ENCODE results near the gene SIL1. TPM values are rescaled to one million over a fixed set of nuclear protein-coding genes. Genes with fewer than 3 reads are reported as not detected.
A peak's percentile ranks its signal among the peaks of the same experiment; 100 is the strongest.

Gene SIL1
- total RNA-seq, 2 donors from 2014 or later, result 17.2 to 20.2 TPM

DNA sequence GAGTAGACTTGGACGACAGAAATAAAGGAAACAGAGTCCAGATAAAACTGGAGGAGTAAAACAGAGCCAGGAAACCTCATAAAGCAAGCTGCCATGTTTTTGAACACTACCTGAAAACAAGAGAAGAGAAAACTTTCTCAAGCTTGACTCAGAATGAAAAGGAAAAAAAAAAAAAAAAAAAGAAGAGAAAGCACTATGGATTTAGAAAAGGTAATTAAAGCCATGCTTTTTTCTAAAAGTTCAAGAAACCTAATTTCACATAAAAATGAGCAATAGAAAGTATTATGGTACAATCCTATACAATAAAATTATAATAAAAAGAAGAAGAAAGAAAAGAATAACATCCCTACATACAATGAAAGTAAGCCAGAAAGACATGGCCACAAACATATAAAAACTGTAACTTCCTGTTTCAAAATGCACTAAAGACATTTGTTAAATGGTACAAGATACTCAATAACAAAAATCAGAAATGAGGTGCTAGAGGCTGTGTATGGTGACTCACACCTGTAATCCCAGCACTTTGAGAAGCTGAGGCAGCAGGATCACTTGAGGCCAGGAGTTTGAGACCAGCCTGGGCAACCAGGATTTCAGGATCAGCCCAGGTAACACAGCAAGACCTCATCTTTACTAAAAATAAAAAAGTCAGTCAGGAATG lies 129.5 kb downstream of the SIL1 start:
- peak; percentile 10 for DNase-seq
- Mint-ChIP-seq H3K27me3 (ENCODE audit: insufficient read depth) (no peaks in the 10 kb centered on the region), H3K36me3 (ENCODE audit: low read depth) (no peaks in the 10 kb centered on the region), H3K4me1 (peaks cover 15% of the 10 kb centered on the region), H3K27ac (no peak overlapping the region), H3K4me3 (no peak overlapping the region), H3K9me3 (no peaks in the 10 kb centered on the region)
- Histone ChIP-seq H3K27ac (ENCODE audit: low read depth, low read length) (no peak overlapping the region), H3K36me3 (ENCODE audit: control insufficient read depth, insufficient read depth, low read length) (no peaks in the 10 kb centered on the region), H3K27me3 (ENCODE audit: control insufficient read depth, insufficient read depth, low read length, poor library complexity, severe bottlenecking) (no peaks in the 10 kb centered on the region), H3K9ac (ENCODE audit: extremely low read depth, low read length, poor library complexity, severe bottlenecking) (no peak overlapping the region), H3K4me3 (ENCODE audit: low read length) (no peak overlapping the region), H3K4me1 (ENCODE audit: control insufficient read depth, insufficient read depth, low read length) (peaks cover 3% of the 10 kb centered on the region), H3K9me3 (ENCODE audit: control insufficient read depth, low read length) (no peaks in the 10 kb centered on the region)
- WGBS, 2 experiments (ENCODE audit: insufficient coverage in 1 of 2, insufficient read length in 1 of 2), result 86 to 100% methylated on average over 1 of the region's 1 CpG
- TF ChIP-seq, protein P1, sequence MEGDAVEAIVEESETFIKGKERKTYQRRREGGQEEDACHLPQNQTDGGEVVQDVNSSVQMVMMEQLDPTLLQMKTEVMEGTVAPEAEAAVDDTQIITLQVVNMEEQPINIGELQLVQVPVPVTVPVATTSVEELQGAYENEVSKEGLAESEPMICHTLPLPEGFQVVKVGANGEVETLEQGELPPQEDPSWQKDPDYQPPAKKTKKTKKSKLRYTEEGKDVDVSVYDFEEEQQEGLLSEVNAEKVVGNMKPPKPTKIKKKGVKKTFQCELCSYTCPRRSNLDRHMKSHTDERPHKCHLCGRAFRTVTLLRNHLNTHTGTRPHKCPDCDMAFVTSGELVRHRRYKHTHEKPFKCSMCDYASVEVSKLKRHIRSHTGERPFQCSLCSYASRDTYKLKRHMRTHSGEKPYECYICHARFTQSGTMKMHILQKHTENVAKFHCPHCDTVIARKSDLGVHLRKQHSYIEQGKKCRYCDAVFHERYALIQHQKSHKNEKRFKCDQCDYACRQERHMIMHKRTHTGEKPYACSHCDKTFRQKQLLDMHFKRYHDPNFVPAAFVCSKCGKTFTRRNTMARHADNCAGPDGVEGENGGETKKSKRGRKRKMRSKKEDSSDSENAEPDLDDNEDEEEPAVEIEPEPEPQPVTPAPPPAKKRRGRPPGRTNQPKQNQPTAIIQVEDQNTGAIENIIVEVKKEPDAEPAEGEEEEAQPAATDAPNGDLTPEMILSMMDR (conservative IDR thresholded peaks at IDR 0.05), result no peak

DNA sequence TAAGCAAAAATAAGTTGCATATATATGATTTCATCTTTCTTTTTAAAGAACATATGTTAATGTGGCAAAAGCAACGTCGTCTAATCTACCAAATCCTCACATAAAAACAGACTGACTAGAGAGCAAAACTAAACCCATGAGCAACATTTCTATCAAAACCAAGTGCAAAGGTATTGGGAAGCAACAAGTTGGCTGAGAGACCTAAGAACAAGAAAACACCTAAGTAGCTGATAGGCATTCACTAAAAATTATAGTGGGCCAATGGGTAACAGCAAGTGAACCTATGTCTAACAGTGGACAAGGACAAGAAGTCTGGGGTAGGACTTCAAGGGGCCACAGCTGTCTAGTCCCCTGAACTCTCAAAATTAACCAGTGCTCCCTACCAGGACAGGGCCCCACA lies 130.1 kb downstream of the SIL1 start:
- TF ChIP-seq, protein P1 (conservative IDR thresholded peaks at IDR 0.05), result no peak
- Mint-ChIP-seq H3K4me1 (peaks cover 19% of the 10 kb centered on the region), H3K27ac (no peak overlapping the region), H3K4me3 (no peak overlapping the region), H3K9me3 (no peaks in the 10 kb centered on the region), H3K36me3 (ENCODE audit: low read depth) (no peaks in the 10 kb centered on the region), H3K27me3 (ENCODE audit: insufficient read depth) (no peaks in the 10 kb centered on the region)
- DNase-seq, result peak; percentile 5
- no peaks in the 10 kb centered on the region for H3K27me3 ChIP-seq (ENCODE audit: control insufficient read depth, insufficient read depth, low read length, poor library complexity, severe bottlenecking)
- H3K9ac ChIP-seq (ENCODE audit: extremely low read depth, low read length, poor library complexity, severe bottlenecking), result no peak overlapping the region
- H3K4me1 ChIP-seq (ENCODE audit: control insufficient read depth, insufficient read depth, low read length), result peaks cover 3% of the 10 kb centered on the region
- no peak overlapping the region for H3K27ac ChIP-seq (ENCODE audit: low read depth, low read length)
- H3K9me3 ChIP-seq (ENCODE audit: control insufficient read depth, low read length), result no peaks in the 10 kb centered on the region
- H3K4me3 ChIP-seq (ENCODE audit: low read length), result no peak overlapping the region
- 100% methylated on average over 2 of the region's 2 CpGs; no CpG with 5 or more reads in 1 of the 2 experiments for WGBS, 2 experiments (ENCODE audit: insufficient coverage in 1 of 2, insufficient read length in 1 of 2)
- H3K36me3 ChIP-seq (ENCODE audit: control insufficient read depth, insufficient read depth, low read length), result no peaks in the 10 kb centered on the region

DNA sequence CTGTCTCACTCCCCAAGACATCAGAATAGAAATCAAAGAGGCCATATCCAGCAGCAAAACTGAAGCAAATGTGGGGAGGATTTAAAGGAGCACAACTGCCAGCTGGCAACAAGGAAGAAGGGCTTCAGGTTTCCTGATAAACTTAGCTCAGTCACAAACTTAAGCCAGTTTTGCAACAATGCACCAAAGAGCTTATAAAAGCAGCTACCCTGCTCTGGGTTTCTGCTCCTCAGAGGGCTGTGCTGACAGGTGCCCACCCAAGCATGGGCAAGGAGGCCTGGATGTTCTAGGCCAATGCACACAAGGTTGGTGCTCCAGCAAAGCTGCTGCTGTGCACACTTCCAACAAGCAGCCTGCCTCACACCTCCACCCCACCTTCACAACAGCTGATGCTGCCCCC lies 132.9 kb downstream of the SIL1 start:
- H3K4me3 Mint-ChIP-seq, result no peak overlapping the region
- peak; percentile 26 for DNase-seq
- no peak overlapping the region for H3K27ac Mint-ChIP-seq
- no peaks in the 10 kb centered on the region for H3K36me3 Mint-ChIP-seq (ENCODE audit: low read depth)
- H3K4me1 Mint-ChIP-seq, result peaks cover 36% of the 10 kb centered on the region
- Histone ChIP-seq H3K9ac (ENCODE audit: extremely low read depth, low read length, poor library complexity, severe bottlenecking) (no peak overlapping the region), H3K27ac (ENCODE audit: low read depth, low read length) (no peak overlapping the region), H3K9me3 (ENCODE audit: control insufficient read depth, low read length) (no peaks in the 10 kb centered on the region), H3K27me3 (ENCODE audit: control insufficient read depth, insufficient read depth, low read length, poor library complexity, severe bottlenecking) (no peaks in the 10 kb centered on the region), H3K4me3 (ENCODE audit: low read length) (no peak overlapping the region), H3K36me3 (ENCODE audit: control insufficient read depth, insufficient read depth, low read length) (no peaks in the 10 kb centered on the region), H3K4me1 (ENCODE audit: control insufficient read depth, insufficient read depth, low read length) (peaks cover 7% of the 10 kb centered on the region)
- TF ChIP-seq, protein P1 (conservative IDR thresholded peaks at IDR 0.05), result no peak
- H3K27me3 Mint-ChIP-seq (ENCODE audit: insufficient read depth), result no peaks in the 10 kb centered on the region
- H3K9me3 Mint-ChIP-seq, result no peaks in the 10 kb centered on the region

Measured in endodermal cell (in vitro differentiated cells).